ENCODE data around the gene MRPL36. TPM values are rescaled to one million over a fixed set of nuclear protein-coding genes. Genes with fewer than 3 reads are reported as not detected.

The MRPL36 gene
- total RNA-seq, 1 donor from 2014 or later: 53.5 TPM

DNA sequence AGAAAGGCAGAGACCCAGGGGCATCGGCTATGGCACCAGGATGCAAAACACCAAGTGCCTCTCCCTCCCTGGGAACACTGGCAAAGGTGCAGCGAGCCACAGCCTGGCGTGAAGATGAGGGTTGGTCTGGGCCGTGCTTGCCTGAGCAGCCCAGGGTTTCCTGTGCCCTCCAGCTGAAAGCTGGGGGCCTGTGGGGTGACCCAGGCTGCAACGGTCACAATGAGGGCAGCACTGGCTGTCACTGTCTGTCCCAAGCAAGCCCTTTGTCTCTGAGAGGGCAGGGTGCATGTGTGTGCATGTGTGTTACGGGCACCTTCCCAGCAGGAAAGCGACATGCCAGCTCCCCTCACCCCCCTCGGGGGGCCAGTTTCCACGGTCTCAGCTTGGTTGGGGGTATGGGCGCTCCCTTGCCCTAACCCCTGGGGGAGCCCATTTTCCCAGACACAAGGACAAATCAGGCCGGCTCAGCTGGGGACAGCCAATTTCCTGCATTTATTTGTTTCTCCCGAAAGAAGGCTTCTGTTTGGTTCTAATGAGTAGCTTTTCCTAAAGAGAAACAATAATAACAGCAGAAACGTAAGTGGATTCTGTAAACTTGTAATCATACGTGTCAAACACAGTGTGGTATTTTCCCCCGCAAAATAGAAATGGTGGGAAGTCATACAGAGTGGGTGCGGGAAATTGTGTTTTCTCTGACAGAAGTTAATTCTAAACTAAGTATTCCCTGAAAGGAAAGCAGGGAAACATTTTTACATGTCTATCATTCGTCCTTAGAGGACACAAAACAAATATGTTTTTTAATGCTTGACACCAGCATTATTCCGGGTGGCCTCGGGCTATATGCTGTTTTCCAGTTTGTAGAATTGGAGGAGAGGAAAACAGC lies 21.3 kb downstream of the MRPL36 start:
- Mint-ChIP-seq H3K27ac (no peak overlapping the region), H3K27me3 (peaks cover 13% of the 10 kb centered on the region), H3K4me3 (no peak overlapping the region), H3K36me3 (no peaks in the 10 kb centered on the region), H3K9me3 (no peaks in the 10 kb centered on the region), H3K4me1 (ENCODE audit: unreplicated experiment) (peaks cover 12% of the 10 kb centered on the region)
- DNase-seq (ENCODE audit: extremely low spot score, unreplicated experiment): no peak
- TF ChIP-seq, protein P1, sequence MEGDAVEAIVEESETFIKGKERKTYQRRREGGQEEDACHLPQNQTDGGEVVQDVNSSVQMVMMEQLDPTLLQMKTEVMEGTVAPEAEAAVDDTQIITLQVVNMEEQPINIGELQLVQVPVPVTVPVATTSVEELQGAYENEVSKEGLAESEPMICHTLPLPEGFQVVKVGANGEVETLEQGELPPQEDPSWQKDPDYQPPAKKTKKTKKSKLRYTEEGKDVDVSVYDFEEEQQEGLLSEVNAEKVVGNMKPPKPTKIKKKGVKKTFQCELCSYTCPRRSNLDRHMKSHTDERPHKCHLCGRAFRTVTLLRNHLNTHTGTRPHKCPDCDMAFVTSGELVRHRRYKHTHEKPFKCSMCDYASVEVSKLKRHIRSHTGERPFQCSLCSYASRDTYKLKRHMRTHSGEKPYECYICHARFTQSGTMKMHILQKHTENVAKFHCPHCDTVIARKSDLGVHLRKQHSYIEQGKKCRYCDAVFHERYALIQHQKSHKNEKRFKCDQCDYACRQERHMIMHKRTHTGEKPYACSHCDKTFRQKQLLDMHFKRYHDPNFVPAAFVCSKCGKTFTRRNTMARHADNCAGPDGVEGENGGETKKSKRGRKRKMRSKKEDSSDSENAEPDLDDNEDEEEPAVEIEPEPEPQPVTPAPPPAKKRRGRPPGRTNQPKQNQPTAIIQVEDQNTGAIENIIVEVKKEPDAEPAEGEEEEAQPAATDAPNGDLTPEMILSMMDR (conservative IDR thresholded peaks at IDR 0.05): no peak

DNA sequence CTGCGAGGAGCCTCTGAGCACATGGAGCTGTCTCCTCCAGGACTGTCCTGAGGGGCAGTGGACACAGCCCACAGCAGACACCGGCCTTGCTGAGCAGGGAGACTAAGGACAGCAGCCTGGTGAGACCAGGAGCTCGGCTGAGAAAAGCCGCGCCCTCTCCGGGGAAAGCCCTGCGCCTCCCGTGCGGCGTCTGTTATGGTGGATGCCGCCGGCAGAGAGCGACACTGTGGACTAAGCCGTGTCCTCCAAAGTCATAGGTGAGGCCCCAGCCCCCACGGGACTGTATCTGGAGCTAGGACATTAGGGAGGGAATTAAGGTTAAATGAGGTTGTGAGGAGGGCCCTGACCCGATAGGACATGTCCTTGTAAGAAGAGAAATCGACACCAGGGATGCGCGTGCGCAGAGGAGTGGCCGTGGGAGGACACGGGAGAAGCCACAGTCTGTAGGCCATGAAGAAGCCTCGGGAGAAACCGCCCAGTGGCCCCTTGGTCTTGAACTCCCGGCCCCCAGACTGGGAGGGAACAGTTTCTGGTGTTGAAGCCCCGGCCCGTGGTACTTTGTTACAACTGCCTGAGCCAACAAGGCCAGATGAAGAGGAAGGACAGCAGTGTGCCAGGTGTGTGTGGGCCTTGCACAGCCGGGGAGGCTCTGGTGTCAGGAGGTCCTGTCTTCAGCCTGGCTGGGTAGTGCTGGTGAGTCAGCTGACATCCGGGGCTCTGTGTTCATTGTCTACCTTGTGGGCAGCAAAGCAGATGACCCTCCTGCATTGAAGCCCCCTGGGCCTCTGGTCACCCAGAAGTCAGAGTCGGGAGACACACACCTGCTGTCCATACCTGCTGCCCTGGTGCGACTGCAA lies 22.1 kb downstream of the MRPL36 start:
- no peaks in the 10 kb centered on the region for H3K9me3 Mint-ChIP-seq
- DNase-seq (ENCODE audit: extremely low spot score, unreplicated experiment): no peak
- no peak overlapping the region for H3K27ac Mint-ChIP-seq
- peaks cover 10% of the 10 kb centered on the region for H3K27me3 Mint-ChIP-seq
- no peaks in the 10 kb centered on the region for H3K36me3 Mint-ChIP-seq
- H3K4me3 Mint-ChIP-seq: no peak overlapping the region
- TF ChIP-seq, protein P1 (conservative IDR thresholded peaks at IDR 0.05): no peak
- peaks cover 4% of the 10 kb centered on the region for H3K4me1 Mint-ChIP-seq (ENCODE audit: unreplicated experiment)

DNA sequence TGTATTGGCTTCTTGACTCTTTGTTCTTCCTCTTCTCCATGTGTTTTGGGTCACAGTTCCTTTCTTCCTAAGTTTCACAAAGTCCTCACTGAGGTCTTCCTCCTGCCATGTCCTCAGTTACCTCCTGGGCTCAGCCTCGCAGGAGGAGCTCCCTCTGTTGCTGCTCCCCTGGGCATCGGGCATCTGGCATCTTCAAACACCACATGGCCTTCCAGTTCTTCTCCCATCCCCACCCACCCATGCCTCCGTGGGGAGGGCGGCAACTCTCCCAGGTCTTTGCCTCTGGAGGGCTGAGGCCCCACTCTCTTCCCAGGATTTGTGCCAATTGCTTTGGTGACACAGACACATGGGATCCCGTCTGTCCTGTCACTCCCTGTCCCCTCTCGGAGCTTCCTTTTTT lies 22.8 kb downstream of the MRPL36 start:
- no peaks in the 10 kb centered on the region for H3K4me1 Mint-ChIP-seq (ENCODE audit: unreplicated experiment)

DNA sequence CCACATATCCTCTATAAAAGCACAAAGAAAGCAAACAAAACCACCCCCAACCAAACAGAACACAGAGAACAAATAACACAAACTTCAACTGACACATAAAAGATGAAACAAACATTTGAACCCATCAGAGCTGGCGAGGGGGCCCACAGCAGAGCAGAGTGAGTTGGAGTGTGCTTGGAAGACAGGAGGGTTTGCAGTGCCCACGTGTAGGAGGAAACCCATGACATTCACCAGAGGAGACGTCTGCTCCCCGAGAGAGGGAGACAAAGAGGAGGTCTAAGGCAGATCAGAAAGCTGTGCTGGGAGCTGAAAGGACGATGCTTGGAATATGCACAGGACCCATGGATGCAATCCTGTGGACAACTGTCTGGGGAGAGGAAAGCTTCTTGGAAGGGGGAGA lies 27.0 kb downstream of the MRPL36 start:
- peaks cover 4% of the 10 kb centered on the region for H3K4me1 Mint-ChIP-seq (ENCODE audit: unreplicated experiment)
- H3K36me3 Mint-ChIP-seq: no peaks in the 10 kb centered on the region
- TF ChIP-seq, protein P1 (conservative IDR thresholded peaks at IDR 0.05): peak; percentile 60
- H3K27me3 Mint-ChIP-seq: peaks cover 11% of the 10 kb centered on the region
- H3K4me3 Mint-ChIP-seq: no peak overlapping the region
- no peak for DNase-seq (ENCODE audit: extremely low spot score, unreplicated experiment)
- peak overlapping the region; percentile 8 for H3K27ac Mint-ChIP-seq
- no peaks in the 10 kb centered on the region for H3K9me3 Mint-ChIP-seq

More for the DNA sequence above, 22.8 kb downstream of the MRPL36 start:
- DNase-seq (ENCODE audit: extremely low spot score, unreplicated experiment): no peak
- H3K27ac Mint-ChIP-seq: no peak overlapping the region
- peaks cover 9% of the 10 kb centered on the region for H3K27me3 Mint-ChIP-seq
- no peak overlapping the region for H3K4me3 Mint-ChIP-seq
- H3K36me3 Mint-ChIP-seq: no peaks in the 10 kb centered on the region
- H3K9me3 Mint-ChIP-seq: no peaks in the 10 kb centered on the region
- TF ChIP-seq, protein P1 (conservative IDR thresholded peaks at IDR 0.05): no peak

DNA sequence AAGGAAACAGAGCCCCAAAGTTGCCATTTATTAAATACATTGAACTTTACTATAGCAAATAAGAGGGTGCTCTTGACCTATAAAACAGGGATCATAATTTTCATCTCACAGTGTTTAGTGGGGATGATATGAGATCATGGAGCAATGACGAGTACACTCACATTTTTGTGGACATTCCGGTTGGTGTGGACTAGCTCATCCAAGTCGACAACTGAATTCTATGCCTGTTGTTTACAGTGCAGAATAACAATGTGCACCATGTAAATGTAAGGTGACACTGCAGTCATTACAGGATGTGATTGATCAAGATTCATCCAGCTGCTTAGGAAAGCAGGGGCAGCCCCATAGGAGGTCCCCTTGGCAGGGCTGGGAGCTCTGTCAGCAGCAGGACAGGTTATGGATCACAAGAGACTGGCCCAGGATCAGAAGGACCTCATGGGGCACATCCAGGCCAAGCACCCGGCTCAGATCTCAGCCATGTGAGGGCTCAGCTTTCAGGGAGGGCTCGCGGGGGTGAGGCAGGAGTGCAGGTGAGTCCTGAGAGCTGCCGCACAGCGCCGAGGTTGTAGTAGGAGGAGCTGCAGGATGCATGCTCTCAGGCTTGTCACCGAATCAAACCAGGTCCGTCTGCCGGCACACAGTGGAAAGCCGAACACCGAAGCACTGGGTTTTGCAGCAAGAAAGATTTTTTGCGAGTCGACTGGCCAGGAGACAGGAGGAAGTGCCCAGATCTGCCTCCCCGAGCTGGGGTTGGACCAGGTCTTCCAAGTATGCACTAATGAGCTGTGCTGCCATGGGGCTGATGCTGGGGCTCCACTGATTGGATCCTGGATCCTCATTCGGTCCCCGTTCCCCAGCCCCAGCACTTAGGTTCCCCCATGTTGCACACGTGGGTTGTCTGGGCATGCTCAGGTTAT lies 28.2 kb downstream of the MRPL36 start:
- TF ChIP-seq, protein P1 (conservative IDR thresholded peaks at IDR 0.05): no peak
- peaks cover 11% of the 10 kb centered on the region for H3K27me3 Mint-ChIP-seq
- H3K36me3 Mint-ChIP-seq: no peaks in the 10 kb centered on the region
- no peaks in the 10 kb centered on the region for H3K9me3 Mint-ChIP-seq
- DNase-seq (ENCODE audit: extremely low spot score, unreplicated experiment): no peak
- no peak overlapping the region for H3K27ac Mint-ChIP-seq
- H3K4me3 Mint-ChIP-seq: no peak overlapping the region
- peaks cover 4% of the 10 kb centered on the region for H3K4me1 Mint-ChIP-seq (ENCODE audit: unreplicated experiment)
